ENCODE data around the gene BHMT.

DNA sequence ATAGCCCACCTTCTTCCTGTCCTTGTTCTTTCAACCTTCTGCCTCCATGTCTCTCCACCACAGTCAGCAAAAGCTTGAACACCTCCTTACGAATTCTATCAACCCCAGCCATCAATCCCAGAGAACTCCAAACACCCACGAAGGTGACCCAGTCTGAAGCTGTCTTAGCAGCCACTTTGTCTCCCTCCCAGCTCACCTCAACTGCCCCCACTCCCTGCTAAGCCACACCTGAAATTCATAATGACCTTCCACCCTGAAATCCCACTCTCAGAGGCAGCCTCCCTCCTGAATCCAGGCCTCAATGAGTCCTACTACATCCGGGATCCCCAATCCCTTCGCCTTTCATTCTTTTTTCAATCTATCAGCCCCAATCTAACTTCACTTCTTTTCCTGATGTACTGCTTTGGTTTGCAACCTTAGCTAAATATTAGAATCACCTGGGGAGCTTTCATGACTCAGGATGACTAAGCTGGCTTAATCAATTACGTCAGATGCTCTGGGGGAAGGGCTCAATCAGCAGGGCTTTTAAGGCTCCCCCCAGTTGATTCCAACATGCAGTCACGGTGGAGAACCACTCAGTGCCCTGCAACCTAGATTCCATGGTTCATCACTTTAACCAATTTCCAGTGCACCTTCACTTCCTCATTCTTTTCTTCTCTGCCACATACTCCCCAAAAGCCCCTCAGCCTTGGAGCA is 32.2 kb downstream of the BHMT start:
- TF ChIP-seq SP1 (IDR thresholded peaks at IDR 0.05) = no peak
- no peak for TF ChIP-seq FOXK2 (IDR thresholded peaks at IDR 0.05)
- no peak for TF ChIP-seq ZNF384 (IDR thresholded peaks at IDR 0.05)
- no peak for TF ChIP-seq HDGF (IDR thresholded peaks at IDR 0.05; ENCODE audit: borderline replicate concordance)

Data from HEK293T (cell line).